Mucosa of rectum (tissue), 2 donors: ENCODE results near the gene MAP3K4.
"Not testable (repeated sequence)": the region's sequence is repeated elsewhere in the genome, so short reads cannot be mapped to it uniquely, and the experiment has no call there.

Experiments used
- H3K27ac ChIP-seq, 2 donors: one replicate each; pipeline ENCODE4 v1.7.0; 2013; ENCODE audit warnings: inconsistent platforms in 2 of 2, low read depth in 2 of 2, low read length in 2 of 2
- H3K27me3 ChIP-seq, 2 donors: one replicate each; pipeline ENCODE4 v1.7.0; 2013; ENCODE audit warnings: low read length in 2 of 2; ENCODE audit not compliant: control insufficient read depth in 2 of 2, insufficient read depth in 2 of 2
- H3K36me3 ChIP-seq, 2 donors: one replicate each; pipeline ENCODE4 v1.7.0; 2013; ENCODE audit warnings: low read length in 2 of 2; ENCODE audit not compliant: control insufficient read depth in 2 of 2, insufficient read depth in 2 of 2
- H3K4me1 ChIP-seq, 2 donors: one replicate each; pipeline ENCODE4 v1.7.0; 2013; ENCODE audit warnings: low read length in 2 of 2, mild to moderate bottlenecking in 1 of 2; ENCODE audit not compliant: control insufficient read depth in 2 of 2, insufficient read depth in 2 of 2
- H3K4me3 ChIP-seq, 2 donors: one replicate each; pipeline ENCODE4 v1.7.0; 2013; ENCODE audit warnings: low read length in 2 of 2
- H3K9ac ChIP-seq, 2 donors: one replicate each; pipeline ENCODE4 v1.7.0; 2013; ENCODE audit warnings: low read length in 2 of 2, low read depth in 1 of 2, mild to moderate bottlenecking in 1 of 2
- H3K9me3 ChIP-seq, 2 donors: one replicate each; pipeline ENCODE4 v1.7.0; 2013; ENCODE audit warnings: low read length in 2 of 2; ENCODE audit not compliant: control insufficient read depth in 2 of 2
- donor health status: healthy.
- donor health status: Normal muscosa, but diverticular disease.

The MAP3K4 gene

GRCh38 chr6:161111261-161111660 lies 119.7 kb downstream of the MAP3K4 start:
- H3K27me3 ChIP-seq: no peaks in the 10 kb centered on the region
- no peak overlapping the region for H3K4me3 ChIP-seq
- no peak overlapping the region for H3K27ac ChIP-seq
- H3K9me3 ChIP-seq: no peaks in the 10 kb centered on the region
- H3K9ac ChIP-seq: no peak overlapping the region
- no peaks in the 10 kb centered on the region for H3K4me1 ChIP-seq
- H3K36me3 ChIP-seq: peaks cover 78 to 83% of the 10 kb centered on the region in 2 donors

- Histone ChIP-seq H3K27me3 (no peaks in the 10 kb centered on the region), H3K4me1 (no peaks in the 10 kb centered on the region), H3K4me3 (no peak overlapping the region), H3K9me3 (peaks cover 0 to 4% of the 10 kb centered on the region in 2 donors), H3K36me3 (peaks cover 40 to 67% of the 10 kb centered on the region in 2 donors), H3K9ac (no peak overlapping the region), H3K27ac (no peak overlapping the region)
Measured at GRCh38 chr6:161115468-161115867, 123.9 kb downstream of the MAP3K4 start.

GRCh38 chr6:161116554-161116953 lies 125.0 kb downstream of the MAP3K4 start:
- H3K27ac ChIP-seq: no peak overlapping the region
- H3K36me3 ChIP-seq: peaks cover 29 to 57% of the 10 kb centered on the region in 2 donors
- H3K9me3 ChIP-seq: peaks cover 0 to 4% of the 10 kb centered on the region in 2 donors
- H3K27me3 ChIP-seq: no peaks in the 10 kb centered on the region
- no peaks in the 10 kb centered on the region for H3K4me1 ChIP-seq
- H3K4me3 ChIP-seq: no peak overlapping the region
- no peak overlapping the region for H3K9ac ChIP-seq

- no peaks in the 10 kb centered on the region for H3K27me3 ChIP-seq
- no peak overlapping the region for H3K27ac ChIP-seq
- peaks cover 22 to 49% of the 10 kb centered on the region in 2 donors for H3K36me3 ChIP-seq
- H3K4me1 ChIP-seq: no peaks in the 10 kb centered on the region
- H3K9me3 ChIP-seq: peaks cover 0 to 4% of the 10 kb centered on the region in 2 donors
- H3K9ac ChIP-seq: no peak overlapping the region
- H3K4me3 ChIP-seq: no peak overlapping the region
Measured at GRCh38 chr6:161117308-161117707, 125.7 kb downstream of the MAP3K4 start.

- H3K27me3 ChIP-seq: no peaks in the 10 kb centered on the region
- peaks cover 18 to 43% of the 10 kb centered on the region in 2 donors for H3K36me3 ChIP-seq
- no peaks in the 10 kb centered on the region for H3K4me1 ChIP-seq
- H3K9me3 ChIP-seq: peaks cover 0 to 4% of the 10 kb centered on the region in 2 donors
- H3K9ac ChIP-seq: no peak overlapping the region
- no peak overlapping the region for H3K4me3 ChIP-seq
- H3K27ac ChIP-seq: no peak overlapping the region
Measured at GRCh38 chr6:161117942-161118341, 126.4 kb downstream of the MAP3K4 start.

GRCh38 chr6:161123319-161123718 lies 131.8 kb downstream of the MAP3K4 start:
- H3K9ac ChIP-seq, H3K9me3 ChIP-seq, H3K4me3 ChIP-seq, H3K4me1 ChIP-seq, H3K27ac ChIP-seq, H3K27me3 ChIP-seq: not testable (repeated sequence)
- peaks cover 7 to 11% of the 10 kb centered on the region in 2 donors for H3K36me3 ChIP-seq

GRCh38 chr6:161125591-161125990 lies 134.0 kb downstream of the MAP3K4 start:
- Histone ChIP-seq H3K9ac (no peak overlapping the region), H3K4me1 (no peaks in the 10 kb centered on the region), H3K4me3 (no peak overlapping the region), H3K36me3 (peaks cover 3 to 13% of the 10 kb centered on the region in 2 donors), H3K9me3 (no peaks in the 10 kb centered on the region), H3K27me3 (no peaks in the 10 kb centered on the region), H3K27ac (no peak overlapping the region)

- no peaks in the 10 kb centered on the region for H3K9me3 ChIP-seq
- peaks cover 3 to 13% of the 10 kb centered on the region in 2 donors for H3K36me3 ChIP-seq
- no peaks in the 10 kb centered on the region for H3K4me1 ChIP-seq
- no peak overlapping the region for H3K4me3 ChIP-seq
- H3K9ac ChIP-seq: no peak overlapping the region
- no peaks in the 10 kb centered on the region for H3K27me3 ChIP-seq
- H3K27ac ChIP-seq: no peak overlapping the region
Measured at GRCh38 chr6:161127071-161127740, 135.6 kb downstream of the MAP3K4 start.

- Histone ChIP-seq H3K27ac (no peak overlapping the region), H3K27me3 (no peaks in the 10 kb centered on the region), H3K4me3 (no peak overlapping the region), H3K36me3 (peaks cover 3 to 13% of the 10 kb centered on the region in 2 donors), H3K9me3 (no peaks in the 10 kb centered on the region), H3K9ac (no peak overlapping the region), H3K4me1 (no peaks in the 10 kb centered on the region)
Measured at GRCh38 chr6:161128230-161128629, 136.7 kb downstream of the MAP3K4 start.

GRCh38 chr6:161128680-161129196 lies 137.2 kb downstream of the MAP3K4 start:
- Histone ChIP-seq H3K36me3 (peaks cover 3 to 13% of the 10 kb centered on the region in 2 donors), H3K27me3 (no peaks in the 10 kb centered on the region), H3K4me1 (no peaks in the 10 kb centered on the region), H3K27ac (no peak overlapping the region), H3K4me3 (no peak overlapping the region), H3K9ac (no peak overlapping the region), H3K9me3 (no peaks in the 10 kb centered on the region)
